IMR-90 (cell line): ENCODE measurements around the gene KCNE5. TPM values are rescaled to one million over a fixed set of nuclear protein-coding genes. Genes with fewer than 3 reads are reported as not detected.

Experiments
- ATAC-seq: fragments of 200-7000 bp; cut with Tn5 transposase; 2 replicates; pipeline ENCODE4 v1.9.1; 2020; ENCODE audit warnings: low read depth, mild to moderate bottlenecking, moderate library complexity
- BruUV-seq: library from RNA; stranded (reverse); fragments of 400-500 nt; replicated peaks from 2 replicates; lab custom pipeline; 2021; lab: Mats Ljungman, UMichigan
- CTCF ChIA-PET: fragments of 300-600 bp; formaldehyde crosslinking; extraction: SDS; loops from one replicate; lab custom pipeline; 2021; ENCODE audit warnings: antibody characterized with exemption; lab: Yijun Ruan, JAX
- POLR2A ChIA-PET: fragments of 300-600 bp; sonication (Branson Sonifier 250); formaldehyde crosslinking; loops from one replicate; lab custom pipeline; 2022; ENCODE audit warnings: antibody characterized with exemption; ENCODE audit not compliant: unreplicated experiment; lab: Charles Lee
- DNase-seq: peaks from one replicate; pipeline ENCODE4 v3.0.0; 2013
- H2AFZ ChIP-seq: replicated peaks from 2 replicates; pipeline ENCODE3; 2013; ENCODE audit warnings: low read length, mild to moderate bottlenecking; ENCODE audit not compliant: poor library complexity
- H2AK5ac ChIP-seq: 2 replicates; pipeline ENCODE4 v1.6.1; 2013; ENCODE audit warnings: low read depth, low read length, inconsistent platforms
- H2AK9ac ChIP-seq: replicated peaks from 2 replicates; pipeline ENCODE3; 2013; ENCODE audit warnings: mild to moderate bottlenecking, low read depth, low read length, moderate library complexity; ENCODE audit not compliant: poor library complexity
- H2BK120ac ChIP-seq: 2 replicates; pipeline ENCODE4 v1.6.1; 2013; ENCODE audit warnings: low read depth, low read length, inconsistent platforms
- H2BK15ac ChIP-seq: 3 replicates; pipeline ENCODE4 v1.6.1; 2013; ENCODE audit warnings: low read depth, low read length, inconsistent platforms
- H2BK20ac ChIP-seq: 2 replicates; pipeline ENCODE4 v1.6.1; 2013; ENCODE audit warnings: low read depth, mild to moderate bottlenecking, inconsistent platforms, low read length, moderate library complexity
- H2BK5ac ChIP-seq: 2 replicates; pipeline ENCODE4 v1.6.1; 2013; ENCODE audit warnings: mild to moderate bottlenecking, low read depth, low read length, inconsistent platforms; ENCODE audit not compliant: poor library complexity, severe bottlenecking
- H3K14ac ChIP-seq: replicated peaks from 2 replicates; pipeline ENCODE4 v1.6.1; 2013; ENCODE audit warnings: low read depth, low read length, inconsistent platforms
- H3K18ac ChIP-seq: 2 replicates; pipeline ENCODE4 v1.6.1; 2013; ENCODE audit warnings: low read depth, low read length, control low read depth
- H3K23ac ChIP-seq: 2 replicates; pipeline ENCODE4 v1.6.1; 2013; ENCODE audit warnings: low read depth, low read length, inconsistent platforms
- H3K27ac ChIP-seq: 2 replicates; pipeline ENCODE4 v1.5.1; 2013; ENCODE audit warnings: mild to moderate bottlenecking, control low read depth, low read length; ENCODE audit not compliant: insufficient read depth
- H3K27me3 ChIP-seq: 2 replicates; pipeline ENCODE4 v1.6.1; 2013; ENCODE audit warnings: low read length; ENCODE audit not compliant: control insufficient read depth, insufficient read depth
- H3K36me3 ChIP-seq: 2 replicates; pipeline ENCODE4 v1.6.1; 2013; ENCODE audit warnings: low read length, mixed read lengths; ENCODE audit not compliant: control insufficient read depth, insufficient read depth
- H3K4ac ChIP-seq: 2 replicates; pipeline ENCODE4 v1.6.1; 2013; ENCODE audit warnings: low read depth, low read length, inconsistent platforms
- H3K4me1 ChIP-seq: 2 replicates; pipeline ENCODE4 v1.6.1; 2013; ENCODE audit warnings: low read length, mixed read lengths; ENCODE audit not compliant: control insufficient read depth, insufficient read depth
- H3K4me2 ChIP-seq: 2 replicates; pipeline ENCODE4 v1.6.1; 2013; ENCODE audit warnings: low read depth, mild to moderate bottlenecking, control low read depth, low read length, moderate library complexity
- H3K4me3 ChIP-seq: 2 replicates; pipeline ENCODE4 v1.5.1; 2013; ENCODE audit warnings: low read depth, mild to moderate bottlenecking, control low read depth, low read length, moderate library complexity; ENCODE audit not compliant: insufficient read depth
- H3K56ac ChIP-seq: 2 replicates; pipeline ENCODE4 v1.6.1; 2013; ENCODE audit warnings: low read length, inconsistent platforms; ENCODE audit not compliant: insufficient read depth; ENCODE audit errors: extremely low read depth
- H3K79me1 ChIP-seq, 2 experiments: 2 replicates each; pipeline ENCODE4 v1.6.1; 2013; ENCODE audit warnings: low read length in 2 of 2, inconsistent platforms in 1 of 2, low read depth in 1 of 2
- H3K9ac ChIP-seq: 2 replicates; pipeline ENCODE4 v1.6.1; 2013; ENCODE audit warnings: low read depth, low read length, control low read depth
- H3K9me1 ChIP-seq: 2 replicates; pipeline ENCODE4 v1.6.1; 2013; ENCODE audit warnings: low read length, inconsistent platforms; ENCODE audit not compliant: insufficient read depth
- H3K9me3 ChIP-seq: 2 replicates; pipeline ENCODE4 v1.6.1; 2013; ENCODE audit warnings: low read length; ENCODE audit not compliant: control insufficient read depth, insufficient read depth
- H4K20me1 ChIP-seq: 2 replicates; pipeline ENCODE4 v1.6.1; 2013; ENCODE audit warnings: low read length, inconsistent platforms; ENCODE audit not compliant: insufficient read depth
- H4K5ac ChIP-seq: 2 replicates; pipeline ENCODE4 v1.6.1; 2013; ENCODE audit warnings: mild to moderate bottlenecking, low read depth, low read length, control low read depth
- H4K8ac ChIP-seq, 2 experiments: 2 replicates each; pipeline ENCODE4 v1.6.1; 2013; ENCODE audit warnings: low read depth in 2 of 2, low read length in 2 of 2, control low read depth in 1 of 2, inconsistent platforms in 1 of 2
- H4K91ac ChIP-seq: 2 replicates; pipeline ENCODE4 v1.6.1; 2013; ENCODE audit warnings: low read depth, low read length, inconsistent platforms; ENCODE audit not compliant: insufficient read depth
- BHLHE40 ChIP-seq: fragments of 150-350 bp; IDR thresholded peaks from 2 replicates; pipeline ENCODE4 v1.6.1; 2016; ENCODE audit warnings: mild to moderate bottlenecking, low read depth, low read length
- CEBPB ChIP-seq: IDR thresholded peaks from 2 replicates; pipeline ENCODE4 v1.6.1; 2012; ENCODE audit warnings: low read depth, low read length, improper control_type of control experiment
- CHD1 ChIP-seq: IDR thresholded peaks from 2 replicates; pipeline ENCODE4 v1.6.1; 2012; ENCODE audit warnings: low read depth, low read length, improper control_type of control experiment
- FOS ChIP-seq: fragments of 150-350 bp; IDR thresholded peaks from 2 replicates; pipeline ENCODE4 v1.6.1; 2016; ENCODE audit warnings: low read depth, low read length
- MAFK ChIP-seq: IDR thresholded peaks from 2 replicates; pipeline ENCODE4 v1.6.1; 2012; ENCODE audit warnings: low read depth, low read length, improper control_type of control experiment
- MAZ ChIP-seq: IDR thresholded peaks from 2 replicates; pipeline ENCODE4 v1.6.1; 2012; ENCODE audit warnings: low read depth, mild to moderate bottlenecking, low read length, improper control_type of control experiment, moderate library complexity, borderline replicate concordance
- MXI1 ChIP-seq: IDR thresholded peaks from 2 replicates; pipeline ENCODE4 v1.6.1; 2012; ENCODE audit warnings: low read depth, mild to moderate bottlenecking, low read length, moderate library complexity, borderline replicate concordance
- NFE2L2 ChIP-seq: fragments of 150-350 bp; IDR thresholded peaks from 2 replicates; pipeline ENCODE4 v1.6.1; 2016; ENCODE audit warnings: low read depth, mild to moderate bottlenecking, low read length
- POLR2A ChIP-seq: IDR thresholded peaks from 2 replicates; pipeline ENCODE4 v1.6.1; 2012; ENCODE audit warnings: mild to moderate bottlenecking, low read depth, low read length
- RAD21 ChIP-seq: IDR thresholded peaks from 2 replicates; pipeline ENCODE4 v1.6.1; 2012; ENCODE audit warnings: low read length, improper control_type of control experiment
- RCOR1 ChIP-seq: IDR thresholded peaks from 2 replicates; pipeline ENCODE4 v1.6.1; 2012; ENCODE audit warnings: mild to moderate bottlenecking, low read length, improper control_type of control experiment; ENCODE audit not compliant: insufficient replicate concordance
- RFX5 ChIP-seq: IDR thresholded peaks from 2 replicates; pipeline ENCODE4 v1.8.0; 2012; ENCODE audit warnings: low read depth, mild to moderate bottlenecking, low read length, moderate library complexity
- SMC3 ChIP-seq: fragments of 150-350 bp; IDR thresholded peaks from 2 replicates; pipeline ENCODE4 v1.6.1; 2016; ENCODE audit warnings: low read depth, mild to moderate bottlenecking, antibody characterized with exemption, low read length, moderate library complexity
- WGBS, 2 experiments: methylation state at CpG; one replicate each; pipeline versions ENCODE4 v1.1.5 to v1.1.7; 2013; ENCODE audit warnings: missing lambda C conversion rate in 2 of 2; ENCODE audit not compliant: insufficient read length in 1 of 2; ENCODE audit errors: extremely low coverage in 2 of 2; 5-methylcytosine and 5-hydroxymethylcytosine counted together
- dilution Hi-C: fragments of 300-500 bp; cut with HindIII; formaldehyde crosslinking; loops from one replicate; pipeline ENCODE4 v1.14.3; 2018; ENCODE audit warnings: low sequenced_read_pairs; ENCODE audit not compliant: unreplicated experiment
- in situ Hi-C: fragments of 300-500 bp; cut with MboI; formaldehyde crosslinking; loops from 3 replicates; pipeline ENCODE4 v1.14.3; 2019; ENCODE audit warnings: low sequenced_read_pairs, inconsistent platforms, mixed read lengths
- intact Hi-C: fragments of 100-400 bp; cut with micrococcal nuclease; formaldehyde crosslinking; loops from 2 replicates; pipeline ENCODE4 v1.10.0; 2022
- polyA plus RNA-seq, 3 experiments: library from polyadenylated mRNA; depleted of rRNA; stranded (reverse); fragments of >200 nt; gene quantifications; 2 replicates each; pipeline ENCODE4 v1.2.3, GENCODE V29; 2012; ENCODE audit warnings: low replicate concordance in 1 of 3
- total RNA-seq: library from RNA; depleted of rRNA; stranded (reverse); fragments of >200 nt; gene quantifications from 2 replicates; pipeline ENCODE4 v1.2.3, GENCODE V29; 2012
- TF ChIP-seq, protein P1 (sequence below): conservative IDR thresholded peaks from 2 replicates; pipeline ENCODE4 v1.5.1; 2012; ENCODE audit warnings: mild to moderate bottlenecking, low read depth, low read length, improper control_type of control experiment
- TF ChIP-seq, protein P2 (sequence below): fragments of 150-350 bp; IDR thresholded peaks from 2 replicates; pipeline ENCODE4 v1.6.1; 2016; ENCODE audit warnings: low read depth, mild to moderate bottlenecking, low read length, moderate library complexity, borderline replicate concordance
- TF ChIP-seq, protein P3 (sequence below): fragments of 150-350 bp; IDR thresholded peaks from 2 replicates; pipeline ENCODE4 v1.6.1; 2017; ENCODE audit warnings: mild to moderate bottlenecking, antibody characterized with exemption, low read length, low read depth

Gene KCNE5
- total and polyA plus RNA-seq, 2 of the 4 experiments (the other 2 are of a cell fraction): 0.15 to 0.18 TPM

DNA sequence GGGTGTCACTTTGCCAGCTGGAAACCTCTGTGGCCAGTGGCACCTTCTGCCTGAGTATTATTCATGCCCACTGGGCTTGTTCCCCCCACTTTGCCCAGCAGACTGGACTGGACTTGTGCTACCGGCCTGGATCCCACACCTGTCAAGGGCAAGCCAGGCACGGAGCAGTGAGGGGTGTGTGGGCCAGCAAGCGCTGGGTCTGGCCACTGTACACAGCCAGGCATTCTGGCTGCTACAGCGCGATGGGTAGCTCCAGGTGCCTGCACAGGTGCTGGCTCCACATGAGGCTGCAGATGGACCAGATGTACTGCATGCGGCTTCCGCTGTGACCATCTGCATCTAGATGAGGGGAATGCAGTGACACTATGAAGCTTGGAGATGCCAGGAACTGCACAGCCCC, 39.5 kb downstream of the KCNE5 start:
- Histone ChIP-seq H2AK9ac (no peak overlapping the region), H3K9ac (no peak overlapping the region), H4K5ac (no peak overlapping the region), H3K56ac (no peak overlapping the region), H3K27ac (no peak overlapping the region), H2BK5ac (no peak overlapping the region), H2BK15ac (no peak overlapping the region), H2BK20ac (no peak overlapping the region), H3K4ac (no peak overlapping the region), H4K20me1 (no peaks in the 10 kb centered on the region), H3K23ac (no peak overlapping the region), H4K8ac (no peak overlapping the region), H2AFZ (no peak overlapping the region), H3K36me3 (no peaks in the 10 kb centered on the region), H2BK120ac (no peak overlapping the region), H3K4me3 (no peak overlapping the region), H3K9me3 (no peaks in the 10 kb centered on the region), H3K27me3 (peaks cover 18% of the 10 kb centered on the region), H3K9me1 (no peaks in the 10 kb centered on the region), H3K79me1 (no peaks in the 10 kb centered on the region), H3K4me1 (no peaks in the 10 kb centered on the region), H3K4me2 (no peak overlapping the region), H3K18ac (no peak overlapping the region), H4K91ac (no peak overlapping the region), H3K14ac (no peak overlapping the region), H2AK5ac (no peak overlapping the region)
- BruUV-seq: no TSS peak
- ChIA-PET POLR2A (no interaction called here), CTCF (no interaction called here)
- no peak for TF ChIP-seq BHLHE40
- TF ChIP-seq CHD1: no peak
- TF ChIP-seq MXI1: no peak
- no peak for TF ChIP-seq SMC3
- TF ChIP-seq MAZ: no peak
- no peak for TF ChIP-seq NFE2L2
- no peak for TF ChIP-seq FOS
- TF ChIP-seq, protein P1, sequence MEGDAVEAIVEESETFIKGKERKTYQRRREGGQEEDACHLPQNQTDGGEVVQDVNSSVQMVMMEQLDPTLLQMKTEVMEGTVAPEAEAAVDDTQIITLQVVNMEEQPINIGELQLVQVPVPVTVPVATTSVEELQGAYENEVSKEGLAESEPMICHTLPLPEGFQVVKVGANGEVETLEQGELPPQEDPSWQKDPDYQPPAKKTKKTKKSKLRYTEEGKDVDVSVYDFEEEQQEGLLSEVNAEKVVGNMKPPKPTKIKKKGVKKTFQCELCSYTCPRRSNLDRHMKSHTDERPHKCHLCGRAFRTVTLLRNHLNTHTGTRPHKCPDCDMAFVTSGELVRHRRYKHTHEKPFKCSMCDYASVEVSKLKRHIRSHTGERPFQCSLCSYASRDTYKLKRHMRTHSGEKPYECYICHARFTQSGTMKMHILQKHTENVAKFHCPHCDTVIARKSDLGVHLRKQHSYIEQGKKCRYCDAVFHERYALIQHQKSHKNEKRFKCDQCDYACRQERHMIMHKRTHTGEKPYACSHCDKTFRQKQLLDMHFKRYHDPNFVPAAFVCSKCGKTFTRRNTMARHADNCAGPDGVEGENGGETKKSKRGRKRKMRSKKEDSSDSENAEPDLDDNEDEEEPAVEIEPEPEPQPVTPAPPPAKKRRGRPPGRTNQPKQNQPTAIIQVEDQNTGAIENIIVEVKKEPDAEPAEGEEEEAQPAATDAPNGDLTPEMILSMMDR: no peak
- TF ChIP-seq MAFK: no peak
- no peak for TF ChIP-seq RCOR1
- TF ChIP-seq RFX5: no peak
- no peak for TF ChIP-seq RAD21
- TF ChIP-seq, protein P2, sequence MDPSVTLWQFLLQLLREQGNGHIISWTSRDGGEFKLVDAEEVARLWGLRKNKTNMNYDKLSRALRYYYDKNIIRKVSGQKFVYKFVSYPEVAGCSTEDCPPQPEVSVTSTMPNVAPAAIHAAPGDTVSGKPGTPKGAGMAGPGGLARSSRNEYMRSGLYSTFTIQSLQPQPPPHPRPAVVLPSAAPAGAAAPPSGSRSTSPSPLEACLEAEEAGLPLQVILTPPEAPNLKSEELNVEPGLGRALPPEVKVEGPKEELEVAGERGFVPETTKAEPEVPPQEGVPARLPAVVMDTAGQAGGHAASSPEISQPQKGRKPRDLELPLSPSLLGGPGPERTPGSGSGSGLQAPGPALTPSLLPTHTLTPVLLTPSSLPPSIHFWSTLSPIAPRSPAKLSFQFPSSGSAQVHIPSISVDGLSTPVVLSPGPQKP: no peak
- no peak for TF ChIP-seq CEBPB
- TF ChIP-seq, protein P3, sequence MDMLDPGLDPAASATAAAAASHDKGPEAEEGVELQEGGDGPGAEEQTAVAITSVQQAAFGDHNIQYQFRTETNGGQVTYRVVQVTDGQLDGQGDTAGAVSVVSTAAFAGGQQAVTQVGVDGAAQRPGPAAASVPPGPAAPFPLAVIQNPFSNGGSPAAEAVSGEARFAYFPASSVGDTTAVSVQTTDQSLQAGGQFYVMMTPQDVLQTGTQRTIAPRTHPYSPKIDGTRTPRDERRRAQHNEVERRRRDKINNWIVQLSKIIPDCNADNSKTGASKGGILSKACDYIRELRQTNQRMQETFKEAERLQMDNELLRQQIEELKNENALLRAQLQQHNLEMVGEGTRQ: no peak
- TF ChIP-seq POLR2A: no peak
- intact Hi-C loops (no loop called here), in situ Hi-C loops (no loop called here), dilution Hi-C loops (no loop called here)
- 52% methylated on average over 5 of the region's 7 CpGs; no CpG with 5 or more reads in 1 of the 2 experiments for WGBS, 2 experiments
- no peak for ATAC-seq
- no peak for DNase-seq
